K562 (cell line): ENCODE measurements around the gene MAP2. TPM values are rescaled to one million over a fixed set of nuclear protein-coding genes. Genes with fewer than 3 reads are reported as not detected.

Experiments
- HDAC6 ChIP-seq: IDR thresholded peaks from 2 replicates; pipeline ENCODE4 v1.6.1; 2012; ENCODE audit warnings: low read depth, mild to moderate bottlenecking, control low read depth, inconsistent platforms, low read length, moderate library complexity
- HNRNPK ChIP-seq: fragments of 200-400 bp; formaldehyde crosslinking; IDR thresholded peaks from one replicate; pipeline ENCODE4 v1.6.1; 2018; ENCODE audit warnings: mild to moderate bottlenecking, low read depth, low read length; ENCODE audit not compliant: poor library complexity, severe bottlenecking
- MIER1 ChIP-seq: fragments of 450-650 bp; IDR thresholded peaks from 2 replicates; pipeline ENCODE4 v1.6.1; 2016; ENCODE audit warnings: antibody characterized with exemption, mild to moderate bottlenecking, low read depth
- POLR2A ChIP-seq: fragments of 450-650 bp; conservative IDR thresholded peaks from 2 replicates; pipeline ENCODE4 v1.6.1; 2016
- POLR2AphosphoS5 ChIP-seq: IDR thresholded peaks from 2 replicates; pipeline ENCODE4 v1.6.1; 2011; ENCODE audit warnings: mild to moderate bottlenecking, low read depth, low read length, moderate library complexity; ENCODE audit not compliant: control insufficient read depth, insufficient read depth
- ZFPM2 ChIP-seq: fragments of 250-450 bp; sonication (Bioruptor Pico); IDR thresholded peaks from 2 replicates; pipeline ENCODE4 v1.5.1; 2022; ENCODE audit warnings: mild to moderate bottlenecking
- ZNF766 ChIP-seq: fragments of 200-800 bp; sonication (Bioruptor generic); conservative IDR thresholded peaks from 2 replicates; pipeline ENCODE4 v1.6.1; 2016; ENCODE audit warnings: missing genetic modification characterization, missing compliant biosample characterization
- polyA plus RNA-seq, 8 experiments: library from polyadenylated mRNA; depleted of rRNA in 4 of 8; stranded (reverse) in 5 of 8; unstranded in 3 of 8; fragments of >200 nt; fragmentation: Nextera tagmentation in 2 of 8; fragmentation: Illumina TruSeq in 1 of 8; extraction: Ambion mirVana in 2 of 8; extraction: Trizol in 1 of 8; gene quantifications; 2 replicates each; pipeline versions ENCODE4 v1.2.1 to v1.2.3, GENCODE V29; 2011 to 2014; ENCODE audit warnings: inconsistent platforms in 1 of 8, missing spikeins in 1 of 8
- total RNA-seq, 7 experiments: library from RNA; depleted of rRNA in 6 of 7; stranded (reverse); fragments of >200 nt in 6 of 7; fragmentation: Illumina TruSeq in 2 of 7; extraction: Trizol in 2 of 7; gene quantifications; 2 replicates each; pipeline versions ENCODE4 v1.2.1 to v1.2.3, GENCODE V29; 2011 to 2021; ENCODE audit warnings: low replicate concordance in 1 of 7
- TF ChIP-seq, protein P1 (sequence below), 2 experiments: IDR thresholded peaks in 1 of 2; conservative IDR thresholded peaks in 1 of 2; 2 replicates each; pipeline ENCODE4 v1.6.1; 2016; ENCODE audit warnings: low read depth in 2 of 2, mild to moderate bottlenecking in 1 of 2, missing compliant biosample characterization in 1 of 2, missing genetic modification characterization in 1 of 2, moderate library complexity in 1 of 2
- TF ChIP-seq, protein P2 (sequence below): sonication (generic); formaldehyde crosslinking; IDR thresholded peaks from 2 replicates; pipeline ENCODE4 v1.8.0; 2022; ENCODE audit warnings: missing genetic modification reagents, mild to moderate bottlenecking, borderline replicate concordance
- TF ChIP-seq, protein P3 (sequence below): fragments of 450-650 bp; IDR thresholded peaks from 2 replicates; pipeline ENCODE4 v1.6.1; 2016
- TF ChIP-seq, protein P4 (sequence below), 2 experiments: IDR thresholded peaks; 2 replicates each; pipeline ENCODE4 v1.6.1; 2012; ENCODE audit warnings: improper control_type of control experiment in 2 of 2, low read depth in 2 of 2, low read length in 2 of 2, borderline replicate concordance in 1 of 2

Gene MAP2
- total and polyA plus RNA-seq, 9 of the 15 experiments (the other 6 are each of a cell fraction or from before 2014, with no cell fraction given): 0.13 TPM; not detected in 8

DNA sequence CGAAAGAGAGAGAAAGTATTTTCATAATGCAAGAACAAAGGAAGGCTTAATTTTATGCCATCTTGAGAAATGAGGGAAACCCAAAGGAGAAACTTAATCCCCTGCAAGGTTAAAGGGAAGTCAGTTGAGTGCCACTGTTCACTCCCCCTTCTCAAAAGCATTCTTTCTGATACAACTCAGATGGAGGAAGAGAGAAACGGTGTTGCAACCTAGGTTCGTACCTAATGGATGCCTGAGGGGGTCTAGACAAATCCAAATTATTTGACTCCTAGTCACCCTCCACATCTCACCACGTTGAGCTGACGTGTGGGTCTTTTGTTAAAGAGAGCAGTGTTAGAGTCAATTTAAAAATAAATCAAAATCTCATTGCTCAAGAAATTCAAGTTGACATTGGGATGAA is 295.2 kb downstream of the MAP2 start (continued):
- TF ChIP-seq, protein P1, sequence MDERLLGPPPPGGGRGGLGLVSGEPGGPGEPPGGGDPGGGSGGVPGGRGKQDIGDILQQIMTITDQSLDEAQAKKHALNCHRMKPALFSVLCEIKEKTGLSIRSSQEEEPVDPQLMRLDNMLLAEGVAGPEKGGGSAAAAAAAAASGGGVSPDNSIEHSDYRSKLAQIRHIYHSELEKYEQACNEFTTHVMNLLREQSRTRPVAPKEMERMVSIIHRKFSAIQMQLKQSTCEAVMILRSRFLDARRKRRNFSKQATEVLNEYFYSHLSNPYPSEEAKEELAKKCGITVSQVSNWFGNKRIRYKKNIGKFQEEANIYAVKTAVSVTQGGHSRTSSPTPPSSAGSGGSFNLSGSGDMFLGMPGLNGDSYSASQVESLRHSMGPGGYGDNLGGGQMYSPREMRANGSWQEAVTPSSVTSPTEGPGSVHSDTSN (CRISPR knock-in tag; IDR thresholded peaks at IDR 0.05; ENCODE audit: low read depth): no peak
- TF ChIP-seq, protein P1 (tag; conservative IDR thresholded peaks at IDR 0.05; ENCODE audit: low read depth): no peak
- TF ChIP-seq POLR2AphosphoS5: no peak
- no peak for TF ChIP-seq MIER1
- TF ChIP-seq, protein P2, sequence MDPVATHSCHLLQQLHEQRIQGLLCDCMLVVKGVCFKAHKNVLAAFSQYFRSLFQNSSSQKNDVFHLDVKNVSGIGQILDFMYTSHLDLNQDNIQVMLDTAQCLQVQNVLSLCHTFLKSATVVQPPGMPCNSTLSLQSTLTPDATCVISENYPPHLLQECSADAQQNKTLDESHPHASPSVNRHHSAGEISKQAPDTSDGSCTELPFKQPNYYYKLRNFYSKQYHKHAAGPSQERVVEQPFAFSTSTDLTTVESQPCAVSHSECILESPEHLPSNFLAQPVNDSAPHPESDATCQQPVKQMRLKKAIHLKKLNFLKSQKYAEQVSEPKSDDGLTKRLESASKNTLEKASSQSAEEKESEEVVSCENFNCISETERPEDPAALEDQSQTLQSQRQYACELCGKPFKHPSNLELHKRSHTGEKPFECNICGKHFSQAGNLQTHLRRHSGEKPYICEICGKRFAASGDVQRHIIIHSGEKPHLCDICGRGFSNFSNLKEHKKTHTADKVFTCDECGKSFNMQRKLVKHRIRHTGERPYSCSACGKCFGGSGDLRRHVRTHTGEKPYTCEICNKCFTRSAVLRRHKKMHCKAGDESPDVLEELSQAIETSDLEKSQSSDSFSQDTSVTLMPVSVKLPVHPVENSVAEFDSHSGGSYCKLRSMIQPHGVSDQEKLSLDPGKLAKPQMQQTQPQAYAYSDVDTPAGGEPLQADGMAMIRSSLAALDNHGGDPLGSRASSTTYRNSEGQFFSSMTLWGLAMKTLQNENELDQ: no peak
- TF ChIP-seq ZFPM2 (CRISPR knock-in tag): no peak
- no peak for TF ChIP-seq HDAC6
- TF ChIP-seq POLR2A: no peak
- TF ChIP-seq, protein P3, sequence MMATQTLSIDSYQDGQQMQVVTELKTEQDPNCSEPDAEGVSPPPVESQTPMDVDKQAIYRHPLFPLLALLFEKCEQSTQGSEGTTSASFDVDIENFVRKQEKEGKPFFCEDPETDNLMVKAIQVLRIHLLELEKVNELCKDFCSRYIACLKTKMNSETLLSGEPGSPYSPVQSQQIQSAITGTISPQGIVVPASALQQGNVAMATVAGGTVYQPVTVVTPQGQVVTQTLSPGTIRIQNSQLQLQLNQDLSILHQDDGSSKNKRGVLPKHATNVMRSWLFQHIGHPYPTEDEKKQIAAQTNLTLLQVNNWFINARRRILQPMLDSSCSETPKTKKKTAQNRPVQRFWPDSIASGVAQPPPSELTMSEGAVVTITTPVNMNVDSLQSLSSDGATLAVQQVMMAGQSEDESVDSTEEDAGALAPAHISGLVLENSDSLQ: no peak
- TF ChIP-seq, protein P4, sequence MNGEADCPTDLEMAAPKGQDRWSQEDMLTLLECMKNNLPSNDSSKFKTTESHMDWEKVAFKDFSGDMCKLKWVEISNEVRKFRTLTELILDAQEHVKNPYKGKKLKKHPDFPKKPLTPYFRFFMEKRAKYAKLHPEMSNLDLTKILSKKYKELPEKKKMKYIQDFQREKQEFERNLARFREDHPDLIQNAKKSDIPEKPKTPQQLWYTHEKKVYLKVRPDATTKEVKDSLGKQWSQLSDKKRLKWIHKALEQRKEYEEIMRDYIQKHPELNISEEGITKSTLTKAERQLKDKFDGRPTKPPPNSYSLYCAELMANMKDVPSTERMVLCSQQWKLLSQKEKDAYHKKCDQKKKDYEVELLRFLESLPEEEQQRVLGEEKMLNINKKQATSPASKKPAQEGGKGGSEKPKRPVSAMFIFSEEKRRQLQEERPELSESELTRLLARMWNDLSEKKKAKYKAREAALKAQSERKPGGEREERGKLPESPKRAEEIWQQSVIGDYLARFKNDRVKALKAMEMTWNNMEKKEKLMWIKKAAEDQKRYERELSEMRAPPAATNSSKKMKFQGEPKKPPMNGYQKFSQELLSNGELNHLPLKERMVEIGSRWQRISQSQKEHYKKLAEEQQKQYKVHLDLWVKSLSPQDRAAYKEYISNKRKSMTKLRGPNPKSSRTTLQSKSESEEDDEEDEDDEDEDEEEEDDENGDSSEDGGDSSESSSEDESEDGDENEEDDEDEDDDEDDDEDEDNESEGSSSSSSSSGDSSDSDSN (IDR thresholded peaks at IDR 0.05; ENCODE audit: borderline replicate concordance in 1 of 2, low read depth in 2 of 2, low read length in 2 of 2): no peak
- no peak for TF ChIP-seq ZNF766
- TF ChIP-seq HNRNPK: no peak
